ENCODE data around the gene RGS1. TPM values are rescaled to one million over a fixed set of nuclear protein-coding genes. Genes with fewer than 3 reads are reported as not detected.

RGS1 gene
- total RNA-seq, 1 donor from 2014 or later: not detected

DNA sequence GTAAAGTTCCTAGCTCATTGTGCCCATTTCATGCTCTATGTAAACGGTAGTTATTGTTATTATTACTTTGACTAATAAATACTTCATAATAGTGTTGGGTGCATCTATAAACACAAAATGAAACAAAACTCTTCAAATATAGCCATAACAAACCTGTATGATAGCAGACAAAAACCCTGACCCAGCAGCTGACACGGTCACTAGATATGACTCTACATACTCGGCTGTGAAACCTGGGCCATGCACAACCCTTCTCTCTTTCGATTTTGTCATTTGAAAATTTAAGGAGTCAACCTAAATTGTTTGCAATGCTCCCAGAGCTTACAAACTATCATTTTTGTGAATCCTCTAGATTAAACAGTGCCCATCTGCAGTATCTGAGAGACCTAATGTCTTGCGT lies 52.3 kb downstream of the RGS1 start:
- Mint-ChIP-seq H3K36me3 (ENCODE audit: low read depth, unreplicated experiment) (no peaks in the 10 kb centered on the region), H3K9me3 (ENCODE audit: unreplicated experiment) (no peaks in the 10 kb centered on the region), H3K27me3 (ENCODE audit: unreplicated experiment) (no peaks in the 10 kb centered on the region), H3K27ac (ENCODE audit: unreplicated experiment) (no peak overlapping the region), H3K4me1 (ENCODE audit: unreplicated experiment) (no peaks in the 10 kb centered on the region), H3K4me3 (ENCODE audit: unreplicated experiment) (no peak overlapping the region)
- no peak for DNase-seq (ENCODE audit: low spot score)
- no peak for TF ChIP-seq CTCF (IDR thresholded peaks at IDR 0.05; ENCODE audit: unreplicated experiment)

DNA sequence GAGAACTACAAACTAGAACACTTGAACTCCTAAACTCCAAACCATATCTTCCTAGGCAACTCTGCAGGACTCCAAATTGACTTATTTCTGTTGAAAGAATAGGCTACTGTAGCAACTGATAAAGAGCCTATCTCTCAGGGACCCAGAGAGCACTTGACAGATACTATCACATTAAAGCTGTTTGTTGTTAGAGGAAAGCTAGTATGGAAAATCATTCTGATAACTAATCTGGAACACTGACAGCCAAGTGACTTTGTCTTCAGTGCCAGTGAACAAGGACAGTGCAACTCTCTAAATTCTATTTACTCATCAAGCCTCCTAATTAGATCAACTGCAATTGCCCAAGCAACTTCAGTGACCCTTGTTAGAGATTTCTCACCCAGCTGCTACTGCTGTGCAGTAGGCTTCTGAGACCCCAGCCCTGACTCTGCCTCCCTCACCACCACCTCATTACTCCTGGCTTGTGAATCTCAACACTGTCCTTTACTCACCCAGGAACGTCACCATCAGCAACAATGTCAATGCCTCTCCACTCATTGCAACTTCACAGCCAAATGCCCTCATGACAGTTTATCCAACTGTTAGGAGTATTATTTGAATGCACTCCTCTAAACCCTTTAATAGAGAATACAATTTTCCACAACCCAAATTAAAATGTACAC lies 53.0 kb downstream of the RGS1 start:
- Mint-ChIP-seq H3K27ac (ENCODE audit: unreplicated experiment) (no peak overlapping the region), H3K4me1 (ENCODE audit: unreplicated experiment) (no peaks in the 10 kb centered on the region), H3K4me3 (ENCODE audit: unreplicated experiment) (no peak overlapping the region), H3K27me3 (ENCODE audit: unreplicated experiment) (no peaks in the 10 kb centered on the region), H3K36me3 (ENCODE audit: low read depth, unreplicated experiment) (no peaks in the 10 kb centered on the region), H3K9me3 (ENCODE audit: unreplicated experiment) (no peaks in the 10 kb centered on the region)
- no peak for TF ChIP-seq CTCF (IDR thresholded peaks at IDR 0.05; ENCODE audit: unreplicated experiment)
- DNase-seq (ENCODE audit: low spot score): no peak

DNA sequence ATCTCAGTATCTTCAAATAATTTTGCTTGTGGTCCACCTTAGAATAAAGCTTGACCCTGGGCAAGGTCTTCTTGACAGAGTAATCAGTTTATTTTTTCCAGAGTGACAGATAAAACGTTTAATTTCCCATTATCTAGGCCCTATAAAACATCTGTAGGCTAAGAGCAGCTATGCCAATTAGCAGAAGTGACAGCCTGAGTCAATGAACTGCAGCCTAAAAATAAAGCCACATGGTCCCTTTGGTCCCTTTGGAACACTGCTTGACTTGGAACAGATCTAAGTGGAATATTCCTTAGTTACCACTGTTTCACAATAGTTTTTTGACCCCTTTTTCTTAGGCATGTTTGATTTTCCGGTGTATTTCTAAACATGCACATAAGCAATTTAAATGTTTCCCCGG lies 54.0 kb downstream of the RGS1 start:
- no peaks in the 10 kb centered on the region for H3K4me1 Mint-ChIP-seq (ENCODE audit: unreplicated experiment)
- H3K36me3 Mint-ChIP-seq (ENCODE audit: low read depth, unreplicated experiment): no peaks in the 10 kb centered on the region
- no peak for TF ChIP-seq CTCF (IDR thresholded peaks at IDR 0.05; ENCODE audit: unreplicated experiment)
- DNase-seq (ENCODE audit: low spot score): no peak
- H3K27ac Mint-ChIP-seq (ENCODE audit: unreplicated experiment): no peak overlapping the region
- H3K27me3 Mint-ChIP-seq (ENCODE audit: unreplicated experiment): no peaks in the 10 kb centered on the region
- no peak overlapping the region for H3K4me3 Mint-ChIP-seq (ENCODE audit: unreplicated experiment)
- no peaks in the 10 kb centered on the region for H3K9me3 Mint-ChIP-seq (ENCODE audit: unreplicated experiment)

Other genes with a start within 250 kb of the RGS1 start
- gene RGS13, start 60.4 kb downstream of the RGS1 start, total RNA-seq (ENCODE audit: unreplicated experiment): not detected
- gene RGS2, start 233.3 kb downstream of the RGS1 start, total RNA-seq (ENCODE audit: unreplicated experiment): 4.7 TPM

Data from endothelial cell (in vitro differentiated cells).